NCI-H82 treated with DMSO at 0.1 percent for 48 hours (cell line): Measurements from ENCODE around the gene DUOXA1.
"Not testable (repeated sequence)": the region's sequence is repeated elsewhere in the genome, so short reads cannot be mapped to it uniquely, and the experiment has no call there.

Experiments
- DNase-seq: peaks from one replicate; lab custom pipeline; 2025; ENCODE audit not compliant: unreplicated experiment; lab: John Stamatoyannopoulos, UW

Gene DUOXA1

DNA sequence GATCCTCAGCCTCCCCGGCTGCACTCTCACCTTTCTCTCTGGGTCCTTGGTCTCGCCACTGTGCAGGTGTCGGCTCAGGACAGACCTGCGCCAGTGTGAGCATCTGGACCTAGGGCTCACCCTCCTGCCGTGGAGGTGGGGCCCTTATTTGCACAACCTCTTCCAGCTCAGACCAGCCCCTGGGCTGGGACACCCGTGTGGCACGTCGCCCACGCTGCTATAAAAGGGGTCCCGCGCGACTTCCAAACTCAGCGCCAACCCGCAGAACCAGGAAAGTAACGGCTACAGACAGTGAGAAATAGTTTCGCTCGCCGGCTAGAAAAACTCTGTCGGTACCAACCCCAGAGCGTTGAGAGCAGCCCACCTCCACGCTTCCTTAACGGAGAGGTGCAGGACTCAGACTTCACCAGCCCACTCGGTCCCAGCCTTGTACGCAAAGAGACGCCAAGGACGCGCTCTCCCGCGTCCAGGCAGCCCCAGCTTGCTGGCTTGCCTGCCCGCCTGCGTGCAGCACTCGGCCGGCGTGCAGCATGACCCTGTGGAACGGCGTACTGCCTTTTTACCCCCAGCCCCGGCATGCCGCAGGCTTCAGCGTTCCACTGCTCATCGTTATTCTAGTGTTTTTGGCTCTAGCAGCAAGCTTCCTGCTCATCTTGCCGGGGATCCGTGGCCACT lies 15.5 kb downstream of the DUOXA1 start, which contains the start of the genes DUOX2 and DUOXA2:
Gene DUOX2 (minus strand): TSS at position 97 of the 675 bp plus-strand sequence. CDS start 761 bp downstream, outside the sequence.
Gene DUOXA2 (plus strand): TSS at position 251 of the 675 bp plus-strand sequence. CDS start 280 bp downstream, at position 531.
- DNase-seq, result no peak

DNA sequence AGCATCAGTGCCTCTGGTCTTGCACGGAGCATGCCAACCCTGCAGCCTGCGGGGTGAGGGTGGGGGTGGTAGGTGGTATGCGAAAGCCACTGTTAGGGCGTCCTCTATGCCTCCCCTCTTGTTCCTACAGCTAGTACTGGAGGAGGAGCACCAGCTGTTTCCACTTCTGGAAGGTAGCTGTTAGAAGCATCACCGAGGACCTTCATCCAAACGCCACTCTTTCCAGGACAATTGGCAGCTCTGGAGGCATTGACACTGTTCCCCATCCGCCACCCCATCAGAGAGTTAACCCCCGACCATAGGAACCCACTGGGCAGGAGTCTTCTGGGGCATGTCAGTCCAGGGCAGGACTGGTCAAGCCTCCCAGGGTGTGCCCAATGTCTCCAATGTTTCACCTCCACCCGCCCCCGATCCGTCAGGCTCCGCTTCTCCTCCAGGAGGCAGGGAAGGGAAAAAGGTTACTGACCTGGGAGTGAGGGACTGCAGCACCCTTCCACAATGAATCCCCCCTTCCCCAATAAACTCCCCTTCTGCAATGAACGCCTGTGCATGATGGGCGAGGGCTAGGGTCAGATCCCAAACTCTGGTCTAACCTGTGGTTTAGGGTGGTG lies 16.2 kb downstream of the DUOXA1 start:
- no peak for DNase-seq

DNA sequence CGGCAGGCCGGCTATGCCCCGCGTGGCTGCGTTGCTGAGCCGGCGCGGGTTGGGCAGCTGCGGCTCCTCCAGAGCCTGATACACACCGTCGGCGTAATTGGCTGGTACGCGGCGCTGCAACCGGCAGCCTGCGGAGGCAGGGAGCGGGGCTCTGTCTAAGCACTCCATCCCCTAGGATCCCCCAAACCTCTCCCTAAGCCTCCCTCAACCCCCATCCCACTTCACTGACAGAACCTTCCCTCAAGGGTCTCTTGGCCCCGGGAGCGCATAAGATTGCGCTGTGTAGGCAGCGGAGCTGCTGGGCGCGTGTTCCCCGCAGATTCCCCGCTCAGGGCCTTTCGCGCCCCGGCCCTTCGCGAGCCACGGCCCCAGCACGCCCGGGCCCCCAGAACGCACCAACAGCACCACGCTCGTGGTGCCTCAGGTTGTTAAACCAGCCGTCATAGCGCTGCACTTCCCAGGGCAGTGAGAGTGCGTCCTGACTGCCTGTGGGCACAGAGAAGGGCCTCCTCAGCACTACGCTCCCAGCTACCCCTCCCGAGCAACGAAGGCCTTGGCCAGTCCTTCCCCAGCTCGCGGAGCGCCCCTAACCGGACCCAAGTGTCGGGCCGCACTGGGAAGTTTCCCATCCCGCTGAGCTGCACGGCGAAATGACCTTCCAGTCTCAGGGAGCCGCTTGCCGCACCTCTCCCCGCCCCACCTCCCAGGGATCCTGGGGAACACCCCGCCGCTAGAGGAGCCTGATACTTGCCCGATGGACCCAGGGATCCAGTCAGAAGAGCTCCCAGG lies 16.9 kb downstream of the DUOXA1 start:
- no peak for DNase-seq

DNA sequence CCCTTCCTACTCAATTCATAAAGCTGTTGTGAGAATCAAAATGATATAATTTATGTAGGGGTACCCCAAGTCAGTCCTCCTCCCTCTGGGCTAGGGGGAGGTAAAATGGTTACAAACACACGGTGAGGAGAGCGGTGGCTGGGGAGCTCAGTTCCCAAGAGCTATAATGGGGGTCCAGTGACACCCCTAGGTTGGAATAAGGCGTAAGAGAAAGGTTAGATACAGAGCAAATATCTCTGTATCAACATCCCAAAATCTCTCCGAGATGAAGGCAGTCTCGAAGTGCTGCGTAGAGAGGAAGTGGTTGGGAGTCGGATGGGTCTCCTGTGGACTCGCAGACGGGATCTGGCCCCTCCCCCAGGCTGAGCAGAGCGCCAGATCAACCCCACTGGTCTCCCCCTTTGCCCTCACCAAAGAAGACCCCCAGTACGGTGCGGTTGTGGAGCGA lies 17.5 kb downstream of the DUOXA1 start:
- no peak for DNase-seq

DNA sequence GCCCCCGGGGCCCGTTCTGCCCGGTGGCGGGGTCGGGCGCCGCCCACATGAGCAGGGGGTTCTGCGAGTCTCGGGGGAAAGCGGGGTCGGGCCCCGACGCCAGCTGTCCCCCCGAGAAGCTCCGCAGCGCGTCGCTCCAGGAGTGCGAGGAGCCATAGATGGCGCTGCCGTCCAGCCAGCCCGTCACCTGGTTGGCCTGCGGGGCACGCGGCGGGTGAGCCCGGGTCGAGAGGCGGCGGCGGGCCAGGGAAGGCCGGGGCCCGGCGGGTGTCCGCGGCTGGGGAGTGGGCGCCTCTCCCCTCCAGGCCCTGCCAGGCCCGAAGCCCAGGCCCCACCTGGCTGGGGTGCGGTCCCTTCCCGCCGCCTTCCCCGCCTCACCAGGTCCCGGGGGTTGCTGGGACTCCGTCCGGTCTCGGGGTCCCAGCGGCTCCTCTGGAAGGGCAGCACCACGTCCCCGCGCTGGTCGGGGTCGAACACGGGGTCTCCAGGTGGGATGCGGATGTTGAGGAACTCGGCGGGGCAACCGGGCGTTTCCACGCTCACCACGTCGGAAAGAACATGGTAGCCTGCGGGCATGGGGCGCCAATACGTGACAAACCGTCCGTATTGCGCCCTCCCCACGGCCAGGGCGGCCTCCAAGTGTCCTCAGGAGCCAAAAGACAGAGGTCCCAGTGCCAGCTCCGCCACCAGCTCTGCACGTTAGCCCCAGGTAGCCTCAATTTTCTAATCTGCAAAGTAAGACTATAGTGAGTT lies 18.1 kb downstream of the DUOXA1 start:
- DNase-seq, result no peak

DNA sequence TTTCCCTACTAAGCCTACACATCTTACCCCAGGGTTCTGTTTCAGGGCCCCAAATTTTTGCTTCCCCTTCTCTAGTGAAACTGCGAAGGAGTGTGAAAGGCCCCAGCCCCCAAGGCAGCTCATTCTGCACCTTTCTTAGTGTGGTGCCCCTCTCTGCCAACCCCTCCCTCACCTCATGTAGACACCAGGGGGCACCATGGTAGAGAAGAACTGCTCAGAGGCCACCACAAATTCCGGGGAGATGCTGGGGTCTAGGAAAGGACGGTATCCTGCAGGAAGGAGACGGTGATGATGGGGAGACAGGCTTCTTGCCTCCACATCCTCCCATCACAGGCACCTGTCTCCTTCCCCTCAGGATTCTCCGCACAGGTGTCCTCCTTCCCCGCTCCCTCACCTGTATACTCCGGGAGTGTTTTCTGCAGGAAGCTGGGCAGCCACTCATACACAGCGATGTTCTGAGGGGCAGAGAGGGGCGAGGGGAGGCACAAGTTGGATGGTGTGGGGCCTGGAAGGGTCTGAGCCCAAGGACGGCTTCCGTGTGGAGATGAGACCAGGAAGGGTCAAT lies 19.3 kb downstream of the DUOXA1 start:
- DNase-seq, result no peak

DNA sequence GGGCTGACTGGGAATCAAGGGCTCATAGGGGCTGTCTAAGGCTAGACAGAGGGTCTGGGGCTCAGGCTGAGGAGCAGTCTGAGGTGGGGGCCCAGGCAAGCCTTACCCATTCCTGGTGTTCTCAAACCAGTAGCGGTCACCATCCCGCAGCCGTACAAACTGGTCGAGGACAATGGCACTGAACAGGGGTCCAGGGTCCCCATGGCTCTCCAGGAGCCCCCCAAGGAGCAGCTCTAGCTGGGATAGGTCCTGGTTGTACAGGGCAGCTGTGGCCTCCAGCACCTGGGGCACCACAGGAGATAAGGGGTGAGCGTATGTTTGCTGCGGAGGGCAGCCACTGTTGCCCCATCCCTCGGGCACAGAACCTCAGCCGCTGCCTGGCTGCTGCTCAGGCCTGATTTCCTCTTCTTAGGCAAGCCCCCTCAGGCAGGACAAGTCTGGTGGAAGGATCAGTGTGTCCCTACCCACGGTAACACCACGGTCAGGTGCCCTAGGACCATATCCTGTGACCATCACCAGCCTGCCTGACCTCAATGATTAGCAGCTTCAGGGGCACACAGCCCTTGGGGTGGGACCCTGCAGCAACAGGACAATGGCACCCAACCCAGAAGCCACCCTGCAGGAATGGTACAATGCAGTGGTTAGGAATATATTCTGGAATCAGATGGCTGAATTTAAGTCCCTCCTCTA lies 21.6 kb downstream of the DUOXA1 start:
- DNase-seq, result no peak

DNA sequence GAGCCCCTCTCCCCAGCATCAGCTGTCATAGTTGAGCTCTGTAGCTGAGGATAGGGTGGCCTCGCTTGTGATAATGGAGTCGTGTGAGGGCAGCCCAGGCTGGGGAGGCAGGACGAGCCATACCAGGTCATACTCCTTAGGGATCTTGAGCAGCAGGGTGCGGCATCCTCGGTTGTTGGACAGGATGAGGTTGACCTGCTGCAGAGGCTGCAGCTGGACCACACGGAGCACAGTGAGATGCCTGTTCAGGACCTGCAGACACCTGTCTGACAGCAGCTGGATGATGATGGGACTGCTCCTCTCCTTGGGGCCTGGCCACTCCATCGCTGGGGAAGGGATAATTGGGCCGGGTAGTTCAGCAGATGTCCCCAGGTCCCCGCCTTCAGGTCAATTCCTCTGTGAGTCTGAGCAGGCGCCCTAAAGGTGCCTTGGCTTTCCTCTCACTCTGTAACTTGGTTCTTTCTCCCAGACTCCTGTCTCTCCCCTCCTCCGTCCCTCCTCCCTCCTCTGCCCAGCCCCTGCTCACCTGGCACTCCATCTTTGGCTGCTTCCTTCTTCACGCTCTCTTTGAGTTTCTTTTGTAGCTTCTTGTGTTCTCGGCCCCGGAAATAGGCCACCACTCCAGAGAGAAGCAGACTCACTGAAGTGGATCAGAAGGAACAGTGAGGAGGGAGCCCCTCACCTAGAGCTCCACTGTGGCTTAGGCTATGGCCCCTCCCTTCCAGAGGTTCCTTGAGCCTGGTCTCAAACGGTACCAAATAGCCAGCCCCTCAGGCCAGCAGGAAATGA lies 23.5 kb downstream of the DUOXA1 start:
- DNase-seq, result no peak

DNA sequence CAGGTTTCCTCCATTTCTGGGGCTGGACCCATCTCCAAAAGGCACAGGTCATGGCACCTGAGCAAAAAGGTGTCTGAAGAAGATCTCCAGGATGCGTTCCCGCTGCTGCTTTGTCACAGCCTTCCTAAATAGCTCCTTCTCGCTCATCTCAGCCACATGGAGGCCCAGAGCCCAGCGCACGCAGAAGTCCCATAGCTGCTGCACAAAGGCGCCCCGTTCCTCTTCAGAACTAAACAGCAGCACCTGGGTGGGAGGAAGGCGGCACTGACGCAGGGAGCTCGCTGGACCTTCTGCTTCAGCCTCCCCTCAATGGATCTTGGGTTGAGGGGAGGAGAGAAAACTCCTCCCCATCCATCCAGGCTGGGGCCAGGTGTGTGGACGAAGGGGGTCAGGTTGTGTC lies 24.1 kb downstream of the DUOXA1 start:
- no peak for DNase-seq

DNA sequence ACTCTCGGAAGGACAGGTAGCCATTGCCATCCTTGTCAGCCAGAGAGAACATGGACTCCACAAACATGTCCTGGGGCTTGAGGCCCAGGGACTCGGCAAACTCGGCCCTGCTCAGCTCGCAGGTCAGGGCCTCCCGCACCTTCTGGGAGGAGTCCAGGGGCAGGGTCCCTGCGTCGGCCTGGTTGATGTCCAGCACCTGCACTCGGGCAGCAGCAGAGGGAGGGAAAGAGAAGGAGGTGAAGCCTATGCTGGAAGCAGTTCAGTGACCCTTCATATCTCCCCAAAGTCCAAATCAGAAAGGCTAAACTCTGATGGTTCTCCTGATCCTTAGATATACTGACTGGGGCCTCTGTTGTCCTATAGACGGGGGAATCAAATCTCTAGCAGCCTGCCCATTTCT lies 25.5 kb downstream of the DUOXA1 start:
- DNase-seq, result not testable (repeated sequence)

DNA sequence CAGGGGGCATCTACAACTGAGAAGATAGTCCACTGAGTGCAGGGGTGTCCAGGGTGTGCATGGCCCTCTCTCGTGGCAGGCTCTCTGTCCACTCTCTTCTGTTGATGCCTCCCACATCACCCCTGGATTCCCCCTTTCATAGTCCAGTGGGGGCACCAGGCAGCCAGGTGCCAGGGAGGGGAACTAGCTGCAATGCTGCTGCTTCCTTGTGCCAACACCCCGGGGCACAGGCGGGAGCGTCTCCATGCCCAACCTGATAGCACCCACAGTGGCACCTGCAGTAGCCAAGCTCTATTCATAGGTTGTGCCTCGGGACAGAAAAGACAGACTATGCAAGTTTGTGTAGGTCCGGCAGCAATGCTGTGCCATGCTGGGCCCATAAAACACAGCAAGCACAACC lies 27.5 kb downstream of the DUOXA1 start:
- DNase-seq, result no peak

DNA sequence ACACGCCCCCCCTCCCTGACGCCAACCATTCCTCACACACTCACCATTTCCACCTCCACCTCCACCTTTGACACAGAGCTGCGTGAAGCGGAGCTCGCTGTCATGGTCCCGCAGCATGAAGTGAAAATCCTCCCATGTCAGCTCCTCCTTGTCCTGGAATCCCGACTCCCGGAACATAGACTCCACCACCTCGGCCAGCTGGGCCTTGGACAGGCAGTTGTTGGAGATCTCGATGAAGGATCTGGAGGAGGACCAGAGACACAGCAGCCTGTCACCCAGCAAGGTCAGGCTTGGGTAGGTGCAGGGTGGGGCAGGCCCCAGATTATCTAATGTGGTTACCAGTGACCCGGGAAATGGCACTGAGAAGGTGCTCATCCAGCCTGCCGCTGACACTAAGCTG lies 27.9 kb downstream of the DUOXA1 start:
- no peak for DNase-seq

DNA sequence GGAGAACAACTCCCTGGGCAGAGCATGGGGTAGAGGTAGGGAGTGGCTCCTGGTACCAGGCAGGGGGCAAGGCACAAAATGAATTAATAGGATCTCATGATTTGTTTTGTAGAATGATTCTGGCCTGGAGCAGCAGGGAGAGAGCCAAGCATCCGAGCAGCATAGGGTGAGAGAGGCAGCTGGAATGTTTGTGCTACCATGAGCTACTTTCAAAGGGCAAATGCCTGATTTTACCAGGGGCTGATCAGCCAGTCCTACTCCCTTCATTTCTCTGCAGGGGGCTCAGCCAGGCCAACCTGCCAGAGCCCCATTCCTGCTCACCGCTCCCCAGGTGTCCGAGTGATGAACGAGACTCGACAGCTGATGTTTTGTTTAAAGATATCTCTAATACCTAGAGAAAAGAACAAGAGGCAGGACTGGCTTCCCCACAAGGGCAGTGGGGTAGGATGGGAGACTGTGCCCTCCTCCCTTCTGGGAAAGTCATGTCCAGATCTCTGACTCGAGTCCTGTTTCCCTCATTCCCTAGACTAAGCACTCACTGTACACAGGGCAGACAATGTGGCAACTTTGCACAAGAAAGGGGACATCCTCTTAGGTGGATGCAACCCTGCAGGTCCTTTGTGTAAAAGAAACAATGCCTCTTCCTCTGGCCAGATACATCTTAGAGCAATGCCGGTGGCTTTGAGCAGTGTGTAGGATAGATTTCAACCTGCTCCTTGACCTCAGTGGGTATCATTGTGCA lies 28.6 kb downstream of the DUOXA1 start:
- no peak for DNase-seq

DNA sequence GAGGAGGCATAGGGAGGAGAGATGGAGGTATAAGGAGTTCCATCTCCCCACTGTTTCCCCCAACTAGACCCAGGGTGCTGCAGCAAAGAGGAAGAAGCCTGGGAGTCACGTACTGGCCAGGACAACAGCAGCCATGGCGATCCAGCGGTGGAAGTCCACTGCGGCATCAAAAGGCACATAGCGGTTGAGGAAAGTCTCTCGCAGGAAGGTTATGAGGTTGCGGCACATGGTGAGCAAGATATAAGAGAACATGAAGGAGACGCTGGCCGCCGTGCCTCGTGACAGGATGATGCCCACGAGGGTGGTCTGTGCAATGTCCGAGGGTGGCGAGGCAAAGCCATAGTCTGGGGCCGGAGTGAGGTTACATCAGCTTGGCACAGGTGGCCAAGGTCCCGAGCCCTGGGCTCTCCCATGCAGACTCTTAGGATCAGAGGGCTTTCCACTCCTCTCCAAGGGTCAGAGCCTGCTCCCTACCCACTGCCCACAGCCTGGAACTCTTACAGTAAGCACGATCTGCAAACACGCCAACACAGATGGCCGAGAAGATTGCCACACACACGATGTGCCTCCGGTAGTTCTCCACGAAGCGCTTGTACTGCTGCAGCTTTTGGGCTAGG lies 30.0 kb downstream of the DUOXA1 start:
- DNase-seq, result no peak

DNA sequence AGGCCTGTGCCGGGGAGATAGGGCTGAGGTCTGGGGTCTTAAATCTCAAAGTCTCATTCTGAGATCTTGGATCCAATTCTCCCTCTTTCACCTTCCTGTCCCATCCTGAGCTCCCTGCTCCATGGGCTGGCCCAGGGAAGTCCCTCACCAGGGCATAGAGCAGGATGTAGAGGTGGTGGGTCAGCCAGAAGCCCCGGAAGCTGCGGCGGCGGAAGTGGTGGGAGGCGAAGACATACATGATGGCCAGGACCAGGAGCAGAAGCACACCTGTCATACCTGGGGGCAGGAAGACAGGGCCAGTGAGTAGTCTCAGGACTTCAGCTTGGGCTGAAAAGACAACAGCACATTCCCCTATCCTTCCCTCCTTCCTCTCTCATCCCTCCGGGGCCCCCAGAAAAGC lies 32.2 kb downstream of the DUOXA1 start:
- DNase-seq, result no peak

DNA sequence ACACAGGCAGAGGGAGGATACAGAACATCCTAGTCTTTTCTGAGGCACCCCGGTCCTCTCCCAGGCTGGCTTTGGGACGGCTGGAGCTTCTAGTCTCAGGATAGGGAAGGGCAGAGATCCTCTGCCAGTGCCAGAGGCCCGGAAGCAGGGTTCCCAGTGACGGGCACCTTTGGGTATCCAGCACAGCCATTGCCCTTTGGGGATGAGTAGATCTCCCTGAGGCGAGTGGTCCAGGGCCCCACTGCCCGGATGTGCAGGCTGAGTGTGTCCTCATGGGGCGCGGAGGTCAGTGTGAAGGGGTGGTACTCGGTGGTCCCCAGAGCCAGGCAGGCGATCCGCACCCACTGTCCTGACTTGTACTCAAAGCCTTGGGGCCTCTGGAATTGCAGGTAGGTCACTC lies 34.0 kb downstream of the DUOXA1 start:
- DNase-seq, result no peak

DNA sequence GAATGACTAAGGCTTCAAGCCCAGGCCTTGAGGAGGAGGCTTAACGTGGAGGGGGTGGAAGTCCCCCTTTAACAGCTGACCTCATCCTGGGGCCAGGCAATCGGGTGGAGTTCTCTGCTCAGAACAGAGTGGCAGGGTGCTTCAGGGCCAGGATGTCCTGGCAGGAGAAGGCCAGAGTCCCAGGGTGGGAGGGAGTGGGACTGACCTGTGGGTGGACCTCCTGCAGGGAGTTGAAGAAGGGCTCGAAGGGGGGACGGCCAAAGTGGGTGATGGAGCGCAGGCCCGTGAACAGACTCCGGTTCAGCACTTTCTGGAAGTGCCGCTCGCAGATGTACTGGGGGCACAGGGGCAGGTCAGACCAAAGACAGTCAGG lies 35.3 kb downstream of the DUOXA1 start:
- DNase-seq, result no peak

DNA sequence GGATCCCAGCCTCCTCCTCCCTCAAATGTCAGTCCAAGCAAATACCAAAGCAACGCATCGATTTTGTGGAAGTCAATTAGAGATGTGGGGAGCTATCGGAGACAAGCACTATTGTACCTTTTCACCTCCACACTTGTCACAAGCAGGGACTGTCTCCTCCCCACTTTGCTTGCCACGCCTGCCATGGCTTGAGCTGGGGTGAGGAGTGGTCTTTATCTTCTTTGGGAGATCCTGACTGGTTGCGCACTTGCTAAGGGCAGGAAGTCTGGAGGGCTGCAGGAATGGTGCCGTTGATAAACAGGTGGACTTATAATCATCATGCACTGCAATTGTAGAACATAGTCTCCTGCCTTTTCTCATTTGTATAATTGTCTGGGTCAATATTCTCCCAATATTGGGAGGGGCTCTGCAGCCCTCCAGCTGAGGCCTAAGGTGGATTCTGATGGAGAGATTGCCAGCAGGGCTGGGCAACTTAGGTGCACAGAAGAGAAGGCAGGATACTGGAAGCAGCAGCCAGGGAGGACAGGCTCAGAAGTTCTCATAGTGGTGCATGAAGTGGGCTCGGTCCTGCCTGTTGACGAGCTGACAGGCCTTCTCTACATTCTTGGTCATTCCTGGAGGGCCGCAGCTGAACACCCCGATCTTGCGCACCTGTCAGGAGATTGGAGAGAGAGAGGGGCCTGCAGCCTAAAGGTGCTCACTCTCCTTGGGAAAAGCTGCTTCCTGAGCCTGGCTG lies 35.9 kb downstream of the DUOXA1 start:
- no peak for DNase-seq
